Suprapubic skin (tissue), 4 donors: Measurements from ENCODE around the gene PLOD2.

Source experiments
- EP300 ChIP-seq: sonication (generic); formaldehyde crosslinking; IDR thresholded peaks from one replicate; pipeline ENCODE4 v1.6.1; 2017; ENCODE audit warnings: antibody characterized with exemption
- POLR2A ChIP-seq, 2 donors: fragments of 450-650 bp; IDR thresholded peaks; one replicate each; pipeline ENCODE4 v1.6.1; 2017; ENCODE audit warnings: antibody characterized with exemption in 2 of 2, mild to moderate bottlenecking in 2 of 2, moderate library complexity in 2 of 2
- POLR2AphosphoS5 ChIP-seq, 3 donors: sonication (generic); formaldehyde crosslinking; IDR thresholded peaks; one replicate each; pipeline ENCODE4 v1.6.1; 2017; ENCODE audit warnings: antibody characterized with exemption in 3 of 3
- TF ChIP-seq, protein P1 (sequence below), 2 donors: fragments of 200-600 bp in 1 of 2; fragments of 450-650 bp in 1 of 2; sonication (generic) in 1 of 2; IDR thresholded peaks; one replicate each; pipeline ENCODE4 v1.5.1; 2016 to 2019; ENCODE audit warnings: antibody characterized with exemption in 2 of 2, mild to moderate bottlenecking in 1 of 2, moderate library complexity in 1 of 2

DNA sequence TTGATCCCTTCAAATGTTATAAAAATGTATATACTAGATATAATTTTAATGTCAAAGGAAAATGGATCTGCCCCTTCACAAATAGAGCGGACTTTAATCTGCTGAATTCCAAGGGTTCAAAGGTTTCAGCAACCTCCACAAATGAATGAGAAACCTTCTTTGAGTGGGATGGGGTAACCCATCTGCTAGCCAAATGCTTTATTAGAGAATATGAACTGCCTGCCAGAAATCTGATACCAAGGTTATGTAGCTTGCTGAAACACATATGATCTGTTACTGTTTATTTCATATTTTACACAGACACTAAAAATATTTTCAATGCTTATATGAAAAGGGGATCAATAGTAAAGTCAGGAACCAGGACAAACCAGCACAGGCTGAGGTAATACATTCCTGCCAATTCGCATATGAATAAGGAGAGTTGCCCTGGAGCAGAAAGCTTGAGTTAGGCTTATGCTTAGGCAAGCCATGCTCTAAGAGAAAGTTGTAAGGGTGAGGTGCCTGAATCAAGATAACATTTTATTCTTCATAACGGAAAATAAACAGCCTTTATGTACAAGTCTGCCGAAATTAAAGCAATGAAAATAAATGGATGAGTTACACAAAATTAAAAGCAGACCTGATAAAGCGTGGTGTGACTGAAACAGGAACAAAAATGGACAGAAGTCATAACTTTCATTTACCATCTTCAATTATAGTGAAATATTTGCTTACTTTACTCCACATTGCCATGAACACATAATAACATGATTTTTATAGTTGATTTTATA is 26.5 kb downstream of the PLOD2 start:
- TF ChIP-seq POLR2A (IDR thresholded peaks at IDR 0.05) (no peak), EP300 (no peak), POLR2AphosphoS5 (IDR thresholded peaks at IDR 0.05) (no peak)
- TF ChIP-seq, protein P1, sequence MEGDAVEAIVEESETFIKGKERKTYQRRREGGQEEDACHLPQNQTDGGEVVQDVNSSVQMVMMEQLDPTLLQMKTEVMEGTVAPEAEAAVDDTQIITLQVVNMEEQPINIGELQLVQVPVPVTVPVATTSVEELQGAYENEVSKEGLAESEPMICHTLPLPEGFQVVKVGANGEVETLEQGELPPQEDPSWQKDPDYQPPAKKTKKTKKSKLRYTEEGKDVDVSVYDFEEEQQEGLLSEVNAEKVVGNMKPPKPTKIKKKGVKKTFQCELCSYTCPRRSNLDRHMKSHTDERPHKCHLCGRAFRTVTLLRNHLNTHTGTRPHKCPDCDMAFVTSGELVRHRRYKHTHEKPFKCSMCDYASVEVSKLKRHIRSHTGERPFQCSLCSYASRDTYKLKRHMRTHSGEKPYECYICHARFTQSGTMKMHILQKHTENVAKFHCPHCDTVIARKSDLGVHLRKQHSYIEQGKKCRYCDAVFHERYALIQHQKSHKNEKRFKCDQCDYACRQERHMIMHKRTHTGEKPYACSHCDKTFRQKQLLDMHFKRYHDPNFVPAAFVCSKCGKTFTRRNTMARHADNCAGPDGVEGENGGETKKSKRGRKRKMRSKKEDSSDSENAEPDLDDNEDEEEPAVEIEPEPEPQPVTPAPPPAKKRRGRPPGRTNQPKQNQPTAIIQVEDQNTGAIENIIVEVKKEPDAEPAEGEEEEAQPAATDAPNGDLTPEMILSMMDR (IDR thresholded peaks at IDR 0.05): no peak
